ENCODE measurements around the gene POU3F1.

The POU3F1 gene

GRCh38 chr1:38025664-38026063 is 20.9 kb downstream of the POU3F1 start:
- DNase-seq (ENCODE audit: low spot score) = no peak
- WGBS, 2 donors (ENCODE audit: extremely low coverage in 2 of 2, insufficient read length in 2 of 2, insufficient replicate concordance in 1 of 2) = no CpG with 5 or more reads among the region's 6 CpGs
- no peak overlapping the region for H3K4me3 ChIP-seq (ENCODE audit: low read length in 2 of 2)

GRCh38 chr1:38025233-38025632 is 21.4 kb downstream of the POU3F1 start:
- H4K91ac ChIP-seq (ENCODE audit: low read depth, low read length, poor library complexity) = no peak overlapping the region
- H3K36me3 ChIP-seq (replicated peaks in 1 of 2; ENCODE audit: control insufficient read depth in 2 of 2, insufficient read depth in 2 of 2, low read length in 2 of 2) = peaks cover 22 to 64% of the 10 kb centered on the region in 2 donors
- H2AK5ac ChIP-seq (ENCODE audit: low read depth, low read length) = no peak overlapping the region
- no peak overlapping the region for H3K18ac ChIP-seq (ENCODE audit: low read length)
- H2BK12ac ChIP-seq (ENCODE audit: low read length) = no peak overlapping the region
- no peak overlapping the region for H3K23ac ChIP-seq (ENCODE audit: low read depth, low read length, poor library complexity)
- no peak overlapping the region for H3K4me3 ChIP-seq (ENCODE audit: low read length in 2 of 2)
- no peak overlapping the region for H3K27ac ChIP-seq (replicated peaks; ENCODE audit: low read length)
- H3K14ac ChIP-seq (ENCODE audit: low read length) = no peak overlapping the region
- no peak overlapping the region for H3K9ac ChIP-seq (ENCODE audit: low read depth, low read length, poor library complexity)
- no peak overlapping the region for H3K4me2 ChIP-seq (ENCODE audit: insufficient read depth, low read length, poor library complexity, severe bottlenecking)
- no peak overlapping the region for H2BK5ac ChIP-seq (ENCODE audit: low read length)
- WGBS, 2 donors (ENCODE audit: extremely low coverage in 2 of 2, insufficient read length in 2 of 2, insufficient replicate concordance in 1 of 2) = no CpG with 5 or more reads among the region's 2 CpGs
- H2AFZ ChIP-seq (ENCODE audit: low read length) = no peak overlapping the region
- H4K8ac ChIP-seq (ENCODE audit: low read depth, low read length) = no peak overlapping the region
- H2BK120ac ChIP-seq (ENCODE audit: low read depth, low read length) = no peak overlapping the region
- H3K27me3 ChIP-seq (ENCODE audit: control insufficient read depth in 3 of 3, insufficient read depth in 3 of 3, low read depth in 1 of 3, low read length in 3 of 3) = no peaks in the 10 kb centered on the region
- H3K4ac ChIP-seq (ENCODE audit: low read length) = no peak overlapping the region
- H3K79me1 ChIP-seq (ENCODE audit: low read depth, low read length) = no peaks in the 10 kb centered on the region
- H2BK15ac ChIP-seq (ENCODE audit: low read length) = no peak overlapping the region
- H3K9me3 ChIP-seq (replicated peaks in 1 of 2; ENCODE audit: control insufficient read depth in 2 of 2, insufficient read depth in 1 of 2, low read depth in 1 of 2, low read length in 2 of 2) = no peaks in the 10 kb centered on the region
- peaks cover 16 to 29% of the 10 kb centered on the region in 2 donors for H3K4me1 ChIP-seq (ENCODE audit: control insufficient read depth in 2 of 2, insufficient read depth in 1 of 2, low read depth in 1 of 2, low read length in 2 of 2)
- DNase-seq (ENCODE audit: low spot score) = no peak

More at GRCh38 chr1:38025664-38026063, 20.9 kb downstream of the POU3F1 start:
- Histone ChIP-seq H3K9ac (ENCODE audit: low read depth, low read length, poor library complexity) (peak overlapping the region; percentile 60), H4K91ac (ENCODE audit: low read depth, low read length, poor library complexity) (no peak overlapping the region), H2AK5ac (ENCODE audit: low read depth, low read length) (no peak overlapping the region), H2BK5ac (ENCODE audit: low read length) (no peak overlapping the region), H2BK120ac (ENCODE audit: low read depth, low read length) (no peak overlapping the region), H3K79me1 (ENCODE audit: low read depth, low read length) (no peaks in the 10 kb centered on the region), H3K4me1 (ENCODE audit: control insufficient read depth in 2 of 2, insufficient read depth in 1 of 2, low read depth in 1 of 2, low read length in 2 of 2) (peaks cover 21 to 34% of the 10 kb centered on the region in 2 donors), H3K36me3 (replicated peaks in 1 of 2; ENCODE audit: control insufficient read depth in 2 of 2, insufficient read depth in 2 of 2, low read length in 2 of 2) (peaks cover 20 to 60% of the 10 kb centered on the region in 2 donors), H3K9me3 (replicated peaks in 1 of 2; ENCODE audit: control insufficient read depth in 2 of 2, insufficient read depth in 1 of 2, low read depth in 1 of 2, low read length in 2 of 2) (no peaks in the 10 kb centered on the region), H3K27ac (replicated peaks; ENCODE audit: low read length) (no peak overlapping the region), H3K18ac (ENCODE audit: low read length) (no peak overlapping the region), H4K8ac (ENCODE audit: low read depth, low read length) (no peak overlapping the region), H2BK15ac (ENCODE audit: low read length) (no peak overlapping the region), H2BK12ac (ENCODE audit: low read length) (no peak overlapping the region), H2AFZ (ENCODE audit: low read length) (no peak overlapping the region), H3K27me3 (ENCODE audit: control insufficient read depth in 3 of 3, insufficient read depth in 3 of 3, low read depth in 1 of 3, low read length in 3 of 3) (no peaks in the 10 kb centered on the region), H3K4ac (ENCODE audit: low read length) (no peak overlapping the region), H3K4me2 (ENCODE audit: insufficient read depth, low read length, poor library complexity, severe bottlenecking) (no peak overlapping the region), H3K23ac (ENCODE audit: low read depth, low read length, poor library complexity) (no peak overlapping the region), H3K14ac (ENCODE audit: low read length) (no peak overlapping the region)

- Histone ChIP-seq H3K4me2 (ENCODE audit: insufficient read depth, low read length, poor library complexity, severe bottlenecking) (no peak overlapping the region), H3K4ac (ENCODE audit: low read length) (no peak overlapping the region), H3K27me3 (ENCODE audit: control insufficient read depth in 3 of 3, insufficient read depth in 3 of 3, low read depth in 1 of 3, low read length in 3 of 3) (no peaks in the 10 kb centered on the region), H2BK120ac (ENCODE audit: low read depth, low read length) (no peak overlapping the region), H4K8ac (ENCODE audit: low read depth, low read length) (no peak overlapping the region), H3K23ac (ENCODE audit: low read depth, low read length, poor library complexity) (no peak overlapping the region), H4K91ac (ENCODE audit: low read depth, low read length, poor library complexity) (no peak overlapping the region), H3K14ac (ENCODE audit: low read length) (no peak overlapping the region), H2BK12ac (ENCODE audit: low read length) (no peak overlapping the region), H3K4me1 (ENCODE audit: control insufficient read depth in 2 of 2, insufficient read depth in 1 of 2, low read depth in 1 of 2, low read length in 2 of 2) (peaks cover 0 to 9% of the 10 kb centered on the region in 2 donors), H3K27ac (replicated peaks; ENCODE audit: low read length) (no peak overlapping the region), H3K4me3 (ENCODE audit: low read length in 2 of 2) (no peak overlapping the region), H3K18ac (ENCODE audit: low read length) (no peak overlapping the region), H3K9ac (ENCODE audit: low read depth, low read length, poor library complexity) (no peak overlapping the region), H2BK5ac (ENCODE audit: low read length) (no peak overlapping the region), H3K9me3 (replicated peaks in 1 of 2; ENCODE audit: control insufficient read depth in 2 of 2, insufficient read depth in 1 of 2, low read depth in 1 of 2, low read length in 2 of 2) (no peaks in the 10 kb centered on the region), H3K79me1 (ENCODE audit: low read depth, low read length) (no peaks in the 10 kb centered on the region), H2BK15ac (ENCODE audit: low read length) (no peak overlapping the region), H3K36me3 (replicated peaks in 1 of 2; ENCODE audit: control insufficient read depth in 2 of 2, insufficient read depth in 2 of 2, low read length in 2 of 2) (peaks cover 30 to 88% of the 10 kb centered on the region in 2 donors), H2AK5ac (ENCODE audit: low read depth, low read length) (no peak overlapping the region), H2AFZ (ENCODE audit: low read length) (no peak overlapping the region)
- DNase-seq (ENCODE audit: low spot score) = no peak
- WGBS, 2 donors (ENCODE audit: extremely low coverage in 2 of 2, insufficient read length in 2 of 2, insufficient replicate concordance in 1 of 2) = no CpG with 5 or more reads among the region's 3 CpGs
Observed at GRCh38 chr1:38022810-38023209, 23.8 kb downstream of the POU3F1 start.

GRCh38 chr1:38021969-38022368 is 24.6 kb downstream of the POU3F1 start:
- Histone ChIP-seq H3K4me1 (ENCODE audit: control insufficient read depth in 2 of 2, insufficient read depth in 1 of 2, low read depth in 1 of 2, low read length in 2 of 2) (peaks cover 0 to 3% of the 10 kb centered on the region in 2 donors), H2AFZ (ENCODE audit: low read length) (no peak overlapping the region), H3K36me3 (replicated peaks in 1 of 2; ENCODE audit: control insufficient read depth in 2 of 2, insufficient read depth in 2 of 2, low read length in 2 of 2) (peaks cover 32 to 90% of the 10 kb centered on the region in 2 donors), H2BK15ac (ENCODE audit: low read length) (no peak overlapping the region), H2BK120ac (ENCODE audit: low read depth, low read length) (no peak overlapping the region), H3K23ac (ENCODE audit: low read depth, low read length, poor library complexity) (no peak overlapping the region), H3K9me3 (replicated peaks in 1 of 2; ENCODE audit: control insufficient read depth in 2 of 2, insufficient read depth in 1 of 2, low read depth in 1 of 2, low read length in 2 of 2) (no peaks in the 10 kb centered on the region), H4K91ac (ENCODE audit: low read depth, low read length, poor library complexity) (no peak overlapping the region), H2BK12ac (ENCODE audit: low read length) (no peak overlapping the region), H3K79me1 (ENCODE audit: low read depth, low read length) (no peaks in the 10 kb centered on the region), H2BK5ac (ENCODE audit: low read length) (no peak overlapping the region), H3K27me3 (ENCODE audit: control insufficient read depth in 3 of 3, insufficient read depth in 3 of 3, low read depth in 1 of 3, low read length in 3 of 3) (no peaks in the 10 kb centered on the region), H3K14ac (ENCODE audit: low read length) (no peak overlapping the region), H3K18ac (ENCODE audit: low read length) (no peak overlapping the region), H3K4me2 (ENCODE audit: insufficient read depth, low read length, poor library complexity, severe bottlenecking) (no peak overlapping the region), H3K4me3 (ENCODE audit: low read length in 2 of 2) (no peak overlapping the region), H4K8ac (ENCODE audit: low read depth, low read length) (no peak overlapping the region), H3K9ac (ENCODE audit: low read depth, low read length, poor library complexity) (no peak overlapping the region), H2AK5ac (ENCODE audit: low read depth, low read length) (no peak overlapping the region), H3K27ac (replicated peaks; ENCODE audit: low read length) (no peak overlapping the region), H3K4ac (ENCODE audit: low read length) (no peak overlapping the region)
- no CpG with 5 or more reads among the region's 5 CpGs for WGBS, 2 donors (ENCODE audit: extremely low coverage in 2 of 2, insufficient read length in 2 of 2, insufficient replicate concordance in 1 of 2)
- no peak for DNase-seq (ENCODE audit: low spot score)
